CD4-positive, alpha-beta T cell (primary cell): ENCODE measurements around the gene GPR17. TPM values are rescaled to one million over a fixed set of nuclear protein-coding genes. Genes with fewer than 3 reads are reported as not detected.

Source experiments
- ATAC-seq: fragments of 200-7000 bp; cut with Tn5 transposase; one replicate; pipeline ENCODE4 v1.10.0; 2022; ENCODE audit warnings: mild to moderate bottlenecking; ENCODE audit not compliant: poor library complexity
- CTCF ChIA-PET: fragments of 350-600 bp; sonication (Branson Sonifier 250); formaldehyde crosslinking; loops from one replicate; lab custom pipeline; 2021; ENCODE audit warnings: antibody characterized with exemption, inconsistent platforms; lab: Charles Lee
- POLR2A ChIA-PET: fragments of 350-600 bp; sonication (Branson Sonifier 250); formaldehyde crosslinking; loops from one replicate; lab custom pipeline; 2021; ENCODE audit warnings: antibody characterized with exemption, inconsistent platforms; lab: Charles Lee
- DNase-seq, 14 experiments: peaks; one replicate each; pipeline ENCODE4 v3.0.0-alpha.2; 2013 to 2020; ENCODE audit warnings: mixed read lengths in 2 of 14
- H3K27ac ChIP-seq, 2 donors: one replicate each; pipeline versions ENCODE4 v1.5.1 to v1.7.0; 2013; ENCODE audit warnings: low read length in 2 of 2, low read depth in 1 of 2, mild to moderate bottlenecking in 1 of 2
- H3K27me3 ChIP-seq, 2 experiments: 1 replicate in 1 of 2; 2 replicates in 1 of 2; pipeline versions ENCODE4 v1.6.1 to v1.7.0; 2013; ENCODE audit warnings: low read length in 2 of 2, control low read depth in 1 of 2, mild to moderate bottlenecking in 1 of 2, moderate library complexity in 1 of 2; ENCODE audit not compliant: insufficient read depth in 2 of 2, control insufficient read depth in 1 of 2
- H3K36me3 ChIP-seq: one replicate; pipeline ENCODE4 v1.6.1; 2013; ENCODE audit warnings: low read length, control low read depth; ENCODE audit not compliant: insufficient read depth
- H3K4me1 ChIP-seq: one replicate; pipeline ENCODE4 v1.6.1; 2013; ENCODE audit warnings: low read length, control low read depth; ENCODE audit not compliant: insufficient read depth
- H3K4me3 ChIP-seq: one replicate; pipeline ENCODE4 v1.5.1; 2013; ENCODE audit warnings: mild to moderate bottlenecking, low read length, moderate library complexity
- H3K9me3 ChIP-seq, 2 experiments: 1 replicate in 1 of 2; 2 replicates in 1 of 2; pipeline versions ENCODE4 v1.6.1 to v1.7.0; 2013; ENCODE audit warnings: low read length in 2 of 2, mild to moderate bottlenecking in 2 of 2, control low read depth in 1 of 2, moderate library complexity in 1 of 2; ENCODE audit not compliant: control insufficient read depth in 1 of 2, insufficient read depth in 1 of 2
- H3K27ac Mint-ChIP-seq: one replicate; pipeline ENCODE4 v1.8.0; 2020; ENCODE audit warnings: mixed read lengths
- H3K27me3 Mint-ChIP-seq: one replicate; pipeline ENCODE4 v1.8.0; 2021; ENCODE audit warnings: mixed read lengths
- H3K36me3 Mint-ChIP-seq: one replicate; pipeline ENCODE4 v1.8.0; 2021; ENCODE audit warnings: low read depth, mixed read lengths
- H3K4me1 Mint-ChIP-seq: one replicate; pipeline ENCODE4 v1.8.0; 2021; ENCODE audit warnings: low read depth, mixed read lengths
- H3K4me3 Mint-ChIP-seq: one replicate; pipeline ENCODE4 v1.8.0; 2020; ENCODE audit warnings: mild to moderate bottlenecking, mixed read lengths
- H3K9me3 Mint-ChIP-seq: one replicate; pipeline ENCODE4 v1.8.0; 2020; ENCODE audit warnings: mixed read lengths
- intact Hi-C, 2 experiments: fragments of 100-400 bp; cut with DNase I in 1 of 2; cut with micrococcal nuclease in 1 of 2; formaldehyde crosslinking; loops; one replicate each; pipeline versions ENCODE4 v1.15.1 to v1.9.0; 2023 to 2025; cut with DNase I, micrococcal nuclease
- total RNA-seq, 174 experiments: library from RNA in 2 of 174; stranded (reverse) in 2 of 174; gene quantifications; one replicate each; pipeline ENCODE4 v1.2.3 and lab custom pipeline; 2021 to 2026
- TF ChIP-seq, protein P1 (sequence below): fragments of 200-600 bp; IDR thresholded peaks from one replicate; pipeline ENCODE4 v1.8.0; 2022; ENCODE audit warnings: antibody characterized with exemption, mild to moderate bottlenecking

The GPR17 gene
- total RNA-seq, 2 experiments from 2014 or later = not detected

DNA sequence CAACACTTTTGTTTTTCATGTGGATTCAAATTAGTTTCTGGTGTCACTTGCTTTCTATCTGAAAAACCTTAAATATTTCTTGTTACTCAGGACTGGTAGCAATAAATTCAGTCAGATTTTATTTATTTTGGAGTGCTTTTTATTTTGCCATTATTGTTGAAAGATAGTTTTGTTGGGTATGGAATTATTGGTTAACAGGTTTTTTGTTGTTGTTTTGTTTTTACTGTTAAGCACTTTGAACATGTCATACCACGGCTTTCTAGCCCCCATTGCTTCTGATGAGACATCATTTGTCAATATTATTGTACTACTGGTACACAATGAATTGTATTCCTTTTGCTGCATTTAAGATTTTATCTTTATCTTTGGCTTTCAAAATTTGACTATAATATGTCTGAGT is 42.5 kb downstream of the GPR17 start:
- no peaks in the 10 kb centered on the region for H3K4me1 Mint-ChIP-seq

DNA sequence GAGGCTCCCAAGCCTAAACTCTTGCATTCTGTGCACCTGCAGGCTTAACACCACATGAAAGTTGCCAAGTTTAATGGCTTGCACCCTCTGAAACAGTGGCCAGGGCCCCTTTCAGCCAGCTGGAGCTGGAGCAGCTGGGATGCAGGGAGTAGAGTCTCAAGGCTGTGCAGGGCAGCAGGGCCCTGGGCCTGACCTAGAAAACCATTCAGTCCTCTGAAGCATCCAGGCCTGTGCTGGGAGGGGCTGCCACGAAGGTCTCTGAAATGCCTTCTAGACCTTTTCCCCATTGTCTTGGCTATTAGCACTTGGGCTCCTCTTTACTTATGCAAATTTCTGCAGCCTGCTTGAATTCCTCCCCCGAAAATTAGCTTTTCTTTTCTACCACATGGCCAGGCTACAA is 44.7 kb downstream of the GPR17 start:
- Mint-ChIP-seq H3K4me1 (no peaks in the 10 kb centered on the region), H3K27me3 (peaks cover 4% of the 10 kb centered on the region), H3K4me3 (no peak overlapping the region), H3K9me3 (peaks cover 5% of the 10 kb centered on the region), H3K27ac (no peak overlapping the region), H3K36me3 (peaks cover 4% of the 10 kb centered on the region)
- H3K4me1 ChIP-seq = peaks cover 1% of the 10 kb centered on the region
- DNase-seq (no peak), ATAC-seq (no peak)
- H3K27ac ChIP-seq = no peak overlapping the region
- TF ChIP-seq, protein P1, sequence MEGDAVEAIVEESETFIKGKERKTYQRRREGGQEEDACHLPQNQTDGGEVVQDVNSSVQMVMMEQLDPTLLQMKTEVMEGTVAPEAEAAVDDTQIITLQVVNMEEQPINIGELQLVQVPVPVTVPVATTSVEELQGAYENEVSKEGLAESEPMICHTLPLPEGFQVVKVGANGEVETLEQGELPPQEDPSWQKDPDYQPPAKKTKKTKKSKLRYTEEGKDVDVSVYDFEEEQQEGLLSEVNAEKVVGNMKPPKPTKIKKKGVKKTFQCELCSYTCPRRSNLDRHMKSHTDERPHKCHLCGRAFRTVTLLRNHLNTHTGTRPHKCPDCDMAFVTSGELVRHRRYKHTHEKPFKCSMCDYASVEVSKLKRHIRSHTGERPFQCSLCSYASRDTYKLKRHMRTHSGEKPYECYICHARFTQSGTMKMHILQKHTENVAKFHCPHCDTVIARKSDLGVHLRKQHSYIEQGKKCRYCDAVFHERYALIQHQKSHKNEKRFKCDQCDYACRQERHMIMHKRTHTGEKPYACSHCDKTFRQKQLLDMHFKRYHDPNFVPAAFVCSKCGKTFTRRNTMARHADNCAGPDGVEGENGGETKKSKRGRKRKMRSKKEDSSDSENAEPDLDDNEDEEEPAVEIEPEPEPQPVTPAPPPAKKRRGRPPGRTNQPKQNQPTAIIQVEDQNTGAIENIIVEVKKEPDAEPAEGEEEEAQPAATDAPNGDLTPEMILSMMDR = no peak
- no peaks in the 10 kb centered on the region for H3K36me3 ChIP-seq
- H3K4me3 ChIP-seq = no peak overlapping the region
- intact Hi-C loops = no loop called here
- H3K27me3 ChIP-seq = no peaks in the 10 kb centered on the region
- ChIA-PET CTCF (no interaction called here), POLR2A (no interaction called here)
- H3K9me3 ChIP-seq = peaks cover 9 to 24% of the 10 kb centered on the region in 2 experiments

More for the DNA sequence above, 42.5 kb downstream of the GPR17 start:
- no peak for DNase-seq
- Mint-ChIP-seq H3K9me3 (peaks cover 5% of the 10 kb centered on the region), H3K27me3 (peaks cover 4% of the 10 kb centered on the region), H3K4me3 (no peak overlapping the region), H3K36me3 (peaks cover 4% of the 10 kb centered on the region), H3K27ac (no peak overlapping the region)
- TF ChIP-seq, protein P1 = no peak
- ChIA-PET CTCF (no interaction called here), POLR2A (no interaction called here)
- Histone ChIP-seq H3K27ac (no peak overlapping the region), H3K36me3 (no peaks in the 10 kb centered on the region), H3K27me3 (no peaks in the 10 kb centered on the region), H3K4me3 (no peak overlapping the region), H3K9me3 (peaks cover 9 to 24% of the 10 kb centered on the region in 2 experiments), H3K4me1 (no peaks in the 10 kb centered on the region)
- intact Hi-C loops = no loop called here
- ATAC-seq = no peak

DNA sequence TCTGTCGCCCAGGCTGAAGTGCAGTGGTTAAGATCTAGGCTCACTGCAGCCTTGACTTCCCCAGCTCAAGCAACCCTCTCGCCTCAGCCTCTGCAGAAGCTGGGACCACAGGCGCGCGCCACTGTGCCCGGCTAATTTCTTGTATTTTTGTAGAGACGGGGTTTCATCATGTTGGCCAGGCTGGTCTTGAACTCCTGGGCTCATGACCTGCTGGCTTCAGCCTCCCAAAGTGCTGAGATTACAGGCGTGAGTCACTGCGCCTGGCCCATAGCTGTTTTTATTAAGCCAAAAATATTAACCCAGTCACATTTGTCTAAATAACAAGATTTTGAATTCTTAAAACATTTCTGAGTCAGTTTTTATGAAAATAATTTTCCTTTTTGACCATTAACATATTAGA is 49.0 kb downstream of the GPR17 start:
- H3K4me3 ChIP-seq = no peak overlapping the region
- ATAC-seq (no peak), DNase-seq (no peak)
- no peaks in the 10 kb centered on the region for H3K36me3 ChIP-seq
- ChIA-PET POLR2A (no interaction called here), CTCF (no interaction called here)
- no peak overlapping the region for H3K27ac ChIP-seq
- H3K36me3 Mint-ChIP-seq = peaks cover 4% of the 10 kb centered on the region
- peaks cover 2% of the 10 kb centered on the region for H3K9me3 Mint-ChIP-seq
- peaks cover 9 to 17% of the 10 kb centered on the region in 2 experiments for H3K9me3 ChIP-seq
- H3K4me1 ChIP-seq = peaks cover 2% of the 10 kb centered on the region
- no peak overlapping the region for H3K27ac Mint-ChIP-seq
- H3K4me1 Mint-ChIP-seq = peaks cover under 1% of the 10 kb centered on the region
- no peaks in the 10 kb centered on the region for H3K27me3 ChIP-seq
- H3K27me3 Mint-ChIP-seq = no peaks in the 10 kb centered on the region
- intact Hi-C loops = no loop called here
- TF ChIP-seq, protein P1 = no peak
- H3K4me3 Mint-ChIP-seq = no peak overlapping the region
